CD4-positive, alpha-beta memory T cell (primary cell): ENCODE results near the gene C9orf78. TPM values are rescaled to one million over a fixed set of nuclear protein-coding genes. Genes with fewer than 3 reads are reported as not detected.

ENCODE experiments used
- CTCF ChIA-PET: fragments of 350-600 bp; sonication (Branson Sonifier 250); formaldehyde crosslinking; loops from one replicate; lab custom pipeline; 2021; ENCODE audit warnings: inconsistent platforms; ENCODE audit not compliant: partially characterized antibody; lab: Charles Lee
- POLR2A ChIA-PET: fragments of 350-600 bp; sonication (Branson Sonifier 250); formaldehyde crosslinking; loops from one replicate; lab custom pipeline; 2021; ENCODE audit not compliant: partially characterized antibody; lab: Charles Lee
- DNase-seq, 5 donors: peaks; one replicate each; pipeline versions ENCODE4 v3.0.0 to v3.0.0-alpha.2; 2020 to 2022; ENCODE audit warnings: mixed read lengths in 1 of 5
- H3K27ac ChIP-seq: one replicate; pipeline ENCODE4 v1.7.0; 2013; ENCODE audit warnings: low read depth, low read length
- H3K27me3 ChIP-seq: 2 replicates; pipeline ENCODE4 v1.7.0; 2013; ENCODE audit warnings: mild to moderate bottlenecking, low read length, moderate library complexity; ENCODE audit not compliant: insufficient read depth
- H3K36me3 ChIP-seq: 2 replicates; pipeline ENCODE4 v1.7.0; 2013; ENCODE audit warnings: mild to moderate bottlenecking, low read length, moderate library complexity; ENCODE audit not compliant: insufficient read depth
- H3K4me1 ChIP-seq: 2 replicates; pipeline ENCODE4 v1.7.0; 2013; ENCODE audit warnings: mild to moderate bottlenecking, low read length, moderate library complexity; ENCODE audit not compliant: insufficient read depth
- H3K4me3 ChIP-seq, 2 donors: one replicate each; pipeline ENCODE4 v1.7.0; 2013; ENCODE audit warnings: low read length in 2 of 2, mild to moderate bottlenecking in 1 of 2
- H3K9me3 ChIP-seq, 2 donors: one replicate each; pipeline ENCODE4 v1.7.0; 2013; ENCODE audit warnings: low read length in 2 of 2, control low read depth in 1 of 2; ENCODE audit not compliant: control insufficient read depth in 1 of 2
- H3K27ac Mint-ChIP-seq, 7 donors: one replicate each; pipeline ENCODE4 v1.8.0; 2020 to 2021; ENCODE audit warnings: mixed read lengths in 7 of 7, mild to moderate bottlenecking in 6 of 7, inconsistent platforms in 3 of 7, moderate library complexity in 3 of 7
- H3K27me3 Mint-ChIP-seq, 2 donors: one replicate each; pipeline ENCODE4 v1.8.0; 2020 to 2021; ENCODE audit warnings: mixed read lengths in 2 of 2
- H3K36me3 Mint-ChIP-seq, 2 donors: one replicate each; pipeline ENCODE4 v1.8.0; 2020 to 2021; ENCODE audit warnings: mixed read lengths in 2 of 2, inconsistent platforms in 1 of 2, mild to moderate bottlenecking in 1 of 2
- H3K4me1 Mint-ChIP-seq, 4 donors: one replicate each; pipeline ENCODE4 v1.8.0; 2020 to 2021; ENCODE audit warnings: mixed read lengths in 4 of 4, mild to moderate bottlenecking in 1 of 4
- H3K4me3 Mint-ChIP-seq, 8 donors: one replicate each; pipeline ENCODE4 v1.8.0; 2020 to 2021; ENCODE audit warnings: mixed read lengths in 8 of 8, mild to moderate bottlenecking in 7 of 8, moderate library complexity in 6 of 8, inconsistent platforms in 3 of 8
- H3K9me3 Mint-ChIP-seq, 8 donors: one replicate each; pipeline ENCODE4 v1.8.0; 2020 to 2021; ENCODE audit warnings: mixed read lengths in 8 of 8, mild to moderate bottlenecking in 5 of 8, inconsistent platforms in 3 of 8, moderate library complexity in 1 of 8
- intact Hi-C: fragments of 100-400 bp; cut with micrococcal nuclease; formaldehyde crosslinking; loops from one replicate; pipeline ENCODE4 v1.15.1; 2023
- polyA plus RNA-seq, 2 donors: library from polyadenylated mRNA; unstranded; fragments of 300-500 nt; fragmentation: Illumina TruSeq; gene quantifications; one replicate each; pipeline ENCODE4 v1.2.3, GENCODE V29; 2021
- total RNA-seq, 2 experiments: library from RNA; stranded (reverse); gene quantifications; one replicate each; pipeline ENCODE4 v1.2.3, GENCODE V29; 2021

The C9orf78 gene
- total and polyA plus RNA-seq, 4 experiments from 2014 or later: 95.5 to 206 (median 150) TPM

DNA sequence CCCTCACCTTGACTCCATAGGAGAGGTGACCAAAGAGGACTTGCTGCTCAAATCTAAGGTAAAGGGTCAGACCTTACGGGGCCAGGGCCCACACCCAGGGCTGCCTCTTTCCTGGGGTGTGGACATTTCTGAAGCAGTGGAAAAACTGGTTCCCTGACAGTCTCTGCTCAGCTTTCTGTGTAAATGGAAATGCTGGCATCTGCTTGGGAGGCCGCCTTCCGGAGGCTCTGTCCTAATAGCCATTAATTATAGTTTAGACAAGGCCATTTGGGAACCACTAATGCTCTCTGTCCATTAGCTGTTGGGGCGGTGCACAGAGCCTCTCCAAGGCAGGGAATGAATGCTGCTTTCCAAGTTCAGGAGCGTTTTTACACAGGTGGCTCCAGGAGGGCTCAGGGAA, 17.5 kb upstream of the C9orf78 start:
- no peaks in the 10 kb centered on the region for H3K9me3 Mint-ChIP-seq
- Histone ChIP-seq H3K4me1 (peaks cover 18% of the 10 kb centered on the region), H3K27me3 (no peaks in the 10 kb centered on the region), H3K27ac (no peak overlapping the region), H3K9me3 (no peaks in the 10 kb centered on the region), H3K4me3 (no peak overlapping the region), H3K36me3 (peaks cover 65% of the 10 kb centered on the region)
- H3K36me3 Mint-ChIP-seq: peaks cover 58 to 73% of the 10 kb centered on the region in 2 donors
- H3K27me3 Mint-ChIP-seq: no peaks in the 10 kb centered on the region
- ChIA-PET CTCF (interaction anchor here (0.9 kb wide), 1 partner anchor 126 kb away, joined by 3 read pairs; no protein-coding TSS in a partner anchor), POLR2A (interaction anchor here (1.2 to 1.4 kb wide), 2 partner anchors 14 to 17 kb away, joined by 3 read pairs; no protein-coding TSS in a partner anchor)
- peaks cover 25 to 48% (median 33%) of the 10 kb centered on the region in 4 donors for H3K4me1 Mint-ChIP-seq
- intact Hi-C loops: no loop called here
- H3K4me3 Mint-ChIP-seq: no peak overlapping the region
- peak overlapping the region in 2 of 7 donors; percentile 13 to 56 for H3K27ac Mint-ChIP-seq
- DNase-seq: no peak

DNA sequence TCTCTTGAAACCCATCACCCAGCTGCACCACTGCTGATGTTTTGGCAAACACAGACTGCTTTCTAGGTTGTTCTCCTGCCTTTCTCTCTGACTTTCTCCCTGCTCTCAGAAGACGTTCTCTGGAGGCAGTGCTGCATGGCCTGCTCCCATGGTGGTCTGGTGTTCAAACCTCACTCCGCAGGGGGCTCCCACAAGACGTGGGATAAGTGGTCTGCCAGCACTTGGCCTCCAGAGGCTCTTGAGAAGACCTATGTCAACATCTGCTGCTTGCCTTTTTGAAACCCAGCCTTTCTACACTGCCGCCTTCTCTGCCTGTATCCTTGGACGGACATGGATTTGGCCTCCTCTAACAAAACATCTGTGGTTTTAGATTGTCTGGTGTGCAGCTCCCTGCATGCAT, 16.7 kb upstream of the C9orf78 start:
- intact Hi-C loops: no loop called here
- Mint-ChIP-seq H3K36me3 (peaks cover 55 to 69% of the 10 kb centered on the region in 2 donors), H3K4me1 (peaks cover 27 to 45% (median 33%) of the 10 kb centered on the region in 4 donors), H3K27me3 (no peaks in the 10 kb centered on the region), H3K27ac (peak overlapping the region in 2 of 7 donors; percentile 68 to 69), H3K4me3 (no peak overlapping the region), H3K9me3 (no peaks in the 10 kb centered on the region)
- CTCF ChIA-PET: no interaction called here
- no peak for DNase-seq
- POLR2A ChIA-PET: interaction anchor here (1.2 to 1.4 kb wide), 3 partner anchors 11 to 18 kb away, joined by 3 to 6 read pairs (median 3); no protein-coding TSS in a partner anchor
- H3K36me3 ChIP-seq: peaks cover 58% of the 10 kb centered on the region
- H3K27ac ChIP-seq: no peak overlapping the region
- no peak overlapping the region for H3K4me3 ChIP-seq
- no peaks in the 10 kb centered on the region for H3K9me3 ChIP-seq
- no peaks in the 10 kb centered on the region for H3K27me3 ChIP-seq
- H3K4me1 ChIP-seq: peaks cover 21% of the 10 kb centered on the region

DNA sequence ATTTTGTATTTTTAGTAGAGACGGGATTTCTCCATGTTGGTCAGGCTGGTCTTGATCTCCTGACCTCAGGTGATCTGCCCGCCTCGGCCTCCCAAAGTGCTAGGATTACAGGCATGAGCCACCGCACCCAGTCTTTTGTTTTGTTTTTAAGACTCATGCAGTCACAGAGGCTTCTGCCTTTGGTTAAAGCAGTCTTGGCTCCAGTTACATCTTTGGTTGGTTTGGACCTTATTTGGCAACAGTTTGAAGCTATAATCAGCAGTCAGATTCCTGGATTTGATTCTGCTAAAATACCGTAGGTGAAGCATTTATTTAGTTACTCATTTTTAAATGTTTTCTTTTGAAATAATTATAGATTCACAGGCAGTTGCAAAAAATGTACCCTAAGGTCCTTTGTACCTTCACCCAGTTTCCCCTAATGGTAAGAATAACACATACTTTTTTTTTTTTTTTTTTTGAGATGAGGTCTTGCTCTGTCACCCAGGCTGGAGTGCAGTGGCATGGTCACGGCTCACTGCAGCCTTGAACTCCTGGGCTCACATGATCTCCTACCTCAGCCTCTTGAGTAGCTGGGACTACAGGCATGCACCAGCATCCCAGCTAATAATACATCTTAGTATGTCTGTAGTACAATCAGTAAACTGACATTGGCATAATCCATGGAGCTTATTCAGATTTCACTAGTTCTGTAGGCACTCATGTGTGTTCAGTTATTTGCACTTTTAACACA, 15.9 kb upstream of the C9orf78 start:
- H3K9me3 Mint-ChIP-seq: no peaks in the 10 kb centered on the region
- H3K36me3 ChIP-seq: peaks cover 50% of the 10 kb centered on the region

DNA sequence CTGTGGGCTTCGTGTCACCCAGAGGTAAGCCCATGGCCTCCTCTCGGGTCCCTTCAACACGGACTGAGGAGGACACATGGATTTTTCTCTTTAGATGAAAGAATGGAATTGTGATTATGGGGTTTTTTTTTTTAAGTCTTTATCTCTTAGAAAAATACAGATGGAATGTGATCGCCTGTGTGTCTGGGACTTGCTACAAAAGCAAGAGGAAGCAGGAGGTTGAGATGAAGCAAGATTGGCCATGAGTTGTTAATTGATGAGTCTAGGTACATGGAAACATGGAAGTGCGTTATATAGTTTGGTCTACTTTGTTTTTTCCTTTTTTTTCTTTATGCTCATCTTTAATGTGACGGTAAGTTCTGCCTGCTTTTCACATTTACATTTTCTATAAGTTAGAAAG, 14.8 kb upstream of the C9orf78 start:
- peaks cover 39 to 57% of the 10 kb centered on the region in 2 donors for H3K36me3 Mint-ChIP-seq
- intact Hi-C loops: no loop called here
- H3K4me3 ChIP-seq: no peak overlapping the region
- H3K4me1 Mint-ChIP-seq: peaks cover 29 to 48% (median 40%) of the 10 kb centered on the region in 4 donors
- peaks cover 43% of the 10 kb centered on the region for H3K36me3 ChIP-seq
- H3K27ac ChIP-seq: no peak overlapping the region
- no peaks in the 10 kb centered on the region for H3K27me3 ChIP-seq
- H3K4me3 Mint-ChIP-seq: no peak overlapping the region
- no peaks in the 10 kb centered on the region for H3K9me3 ChIP-seq
- peak overlapping the region in 4 of 7 donors; percentile 2 to 57 (median 30) for H3K27ac Mint-ChIP-seq
- H3K4me1 ChIP-seq: peaks cover 32% of the 10 kb centered on the region
- H3K9me3 Mint-ChIP-seq: no peaks in the 10 kb centered on the region
- no peaks in the 10 kb centered on the region for H3K27me3 Mint-ChIP-seq
- DNase-seq: no peak
- CTCF ChIA-PET: interaction anchor here (1.4 kb wide), 1 partner anchor 35 kb away, joined by 3 read pairs; no protein-coding TSS in a partner anchor
- POLR2A ChIA-PET: no interaction called here

More for the DNA sequence above, 15.9 kb upstream of the C9orf78 start:
- H3K27ac Mint-ChIP-seq: peak overlapping the region in 2 of 7 donors; percentile 25 to 36
- H3K4me3 ChIP-seq: no peak overlapping the region
- ChIA-PET POLR2A (interaction anchor here (0.6 to 1.4 kb wide), 4 partner anchors 12 to 33 kb away, joined by 3 to 6 read pairs (median 4); no protein-coding TSS in a partner anchor), CTCF (no interaction called here)
- no peak for DNase-seq
- peaks cover 23% of the 10 kb centered on the region for H3K4me1 ChIP-seq
- H3K27ac ChIP-seq: no peak overlapping the region
- peaks cover 27 to 45% (median 35%) of the 10 kb centered on the region in 4 donors for H3K4me1 Mint-ChIP-seq
- intact Hi-C loops: no loop called here
- H3K27me3 ChIP-seq: no peaks in the 10 kb centered on the region
- H3K4me3 Mint-ChIP-seq: no peak overlapping the region
- no peaks in the 10 kb centered on the region for H3K27me3 Mint-ChIP-seq
- H3K36me3 Mint-ChIP-seq: peaks cover 47 to 64% of the 10 kb centered on the region in 2 donors
- no peaks in the 10 kb centered on the region for H3K9me3 ChIP-seq

DNA sequence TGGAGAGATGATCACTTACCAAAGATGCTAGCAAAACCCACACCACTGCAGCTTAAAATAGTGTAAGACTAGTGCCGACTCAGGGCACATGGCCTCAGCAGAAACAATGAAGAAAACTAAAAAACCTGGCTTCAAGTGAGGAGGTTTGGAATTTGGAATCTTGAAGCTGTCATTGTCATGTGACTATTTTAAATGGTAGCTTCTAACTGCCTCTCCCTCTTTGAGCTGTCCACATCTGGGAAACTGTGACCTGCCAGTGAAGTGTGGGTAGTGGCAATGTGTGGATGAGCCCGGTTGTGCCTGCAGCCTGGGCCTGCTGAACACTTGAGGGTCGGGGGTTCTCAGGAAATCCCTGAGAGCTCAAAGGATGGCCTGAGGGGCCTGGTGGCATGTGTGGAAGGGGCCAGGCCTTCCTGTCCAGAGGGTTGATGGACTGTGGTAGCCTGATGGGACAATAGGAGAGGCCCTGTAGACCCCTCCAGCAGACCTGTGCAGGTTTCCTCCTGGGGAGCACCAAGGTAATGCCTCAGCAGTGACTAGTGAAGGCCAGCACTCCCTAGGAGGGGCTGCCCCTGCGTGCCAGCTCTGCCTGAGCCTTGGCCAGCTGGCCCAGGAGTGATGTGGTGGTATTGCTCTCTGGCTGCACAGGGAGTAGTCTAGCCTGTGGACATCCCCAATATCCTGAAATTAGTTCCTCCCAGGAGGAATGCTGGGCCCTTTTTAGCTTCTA, 13.8 kb upstream of the C9orf78 start:
- H3K4me1 Mint-ChIP-seq: peaks cover 20 to 43% (median 31%) of the 10 kb centered on the region in 4 donors
- H3K4me3 Mint-ChIP-seq: no peak overlapping the region
- peaks cover 29 to 47% of the 10 kb centered on the region in 2 donors for H3K36me3 Mint-ChIP-seq
- Histone ChIP-seq H3K4me1 (peaks cover 26% of the 10 kb centered on the region), H3K9me3 (no peaks in the 10 kb centered on the region), H3K36me3 (peaks cover 40% of the 10 kb centered on the region), H3K27me3 (no peaks in the 10 kb centered on the region), H3K4me3 (no peak overlapping the region), H3K27ac (no peak overlapping the region)
- POLR2A ChIA-PET: interaction anchor here (0.6 to 1.0 kb wide), 5 partner anchors 13 to 251 kb away, joined by 3 to 7 read pairs (median 3); partner anchors contain the start of gene TOR1B
- intact Hi-C loops: no loop called here
- peak overlapping the region in 1 of 7 donors; percentile 78 for H3K27ac Mint-ChIP-seq
- DNase-seq: no peak
- CTCF ChIA-PET: interaction anchor here (1.4 kb wide), 1 partner anchor 36 kb away, joined by 3 read pairs; no protein-coding TSS in a partner anchor
- H3K9me3 Mint-ChIP-seq: no peaks in the 10 kb centered on the region
- H3K27me3 Mint-ChIP-seq: no peaks in the 10 kb centered on the region

DNA sequence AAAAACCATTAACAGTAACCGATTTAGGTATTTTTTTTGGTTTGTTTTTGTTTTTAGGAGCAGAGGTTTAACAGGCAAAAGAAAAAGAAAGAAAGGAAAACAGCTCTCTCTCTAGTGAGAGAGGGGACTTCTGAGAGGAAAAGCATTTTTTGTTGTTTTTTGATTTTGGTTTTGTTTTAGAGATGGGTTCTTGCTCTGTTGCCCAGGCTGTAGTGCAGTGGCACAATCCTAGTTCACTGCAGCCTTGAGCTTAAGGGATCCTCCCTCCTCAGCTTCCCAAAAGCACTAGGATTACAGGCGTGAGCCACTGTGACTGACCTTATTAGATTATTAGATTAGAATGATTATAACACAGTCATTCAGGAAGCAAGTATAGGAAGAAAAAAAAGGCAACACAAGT, 10.3 kb upstream of the C9orf78 start:
- Histone ChIP-seq H3K9me3 (no peaks in the 10 kb centered on the region), H3K36me3 (peaks cover 21% of the 10 kb centered on the region), H3K27ac (no peak overlapping the region), H3K4me1 (peaks cover 34% of the 10 kb centered on the region), H3K4me3 (no peak overlapping the region), H3K27me3 (no peaks in the 10 kb centered on the region)
- no peaks in the 10 kb centered on the region for H3K27me3 Mint-ChIP-seq
- POLR2A ChIA-PET: interaction anchor here (1.2 to 1.7 kb wide), 2 partner anchors 9 to 14 kb away, joined by 3 to 5 read pairs; no protein-coding TSS in a partner anchor
- no peak for DNase-seq
- H3K36me3 Mint-ChIP-seq: peaks cover 12 to 27% of the 10 kb centered on the region in 2 donors
- intact Hi-C loops: no loop called here
- CTCF ChIA-PET: interaction anchor here (1.5 kb wide), 1 partner anchor 13 kb away, joined by 3 read pairs; no protein-coding TSS in a partner anchor
- peak overlapping the region; percentile 57 to 89 (median 84) for H3K27ac Mint-ChIP-seq
- H3K9me3 Mint-ChIP-seq: no peaks in the 10 kb centered on the region
- H3K4me3 Mint-ChIP-seq: peak overlapping the region in 5 of 8 donors; percentile 5 to 61 (median 53)
- peaks cover 21 to 49% (median 32%) of the 10 kb centered on the region in 4 donors for H3K4me1 Mint-ChIP-seq
